HCT116 (cell line): ENCODE results near the gene GSTM3. TPM values are rescaled to one million over a fixed set of nuclear protein-coding genes. Genes with fewer than 3 reads are reported as not detected.
"Not testable (repeated sequence)": the region's sequence is repeated elsewhere in the genome, so short reads cannot be mapped to it uniquely, and the experiment has no call there.

Source experiments
- ATAC-seq: fragments of 200-7000 bp; cut with Tn5 transposase; 2 replicates; pipeline ENCODE4 v1.9.1; 2020; ENCODE audit warnings: mild to moderate bottlenecking, moderate library complexity
- BruUV-seq: library from RNA; stranded (reverse); fragments of 400-500 nt; replicated peaks from 2 replicates; lab custom pipeline; 2021; lab: Mats Ljungman, UMichigan
- CTCF ChIA-PET: fragments of 300-600 bp; sonication (Branson Sonifier 250); formaldehyde crosslinking; loops from one replicate; lab custom pipeline; 2021; ENCODE audit warnings: antibody characterized with exemption; lab: Charles Lee
- POLR2A ChIA-PET: fragments of 300-600, 350-600 bp; sonication (Branson Sonifier 250); formaldehyde crosslinking; loops from one replicate; lab custom pipeline; 2021; ENCODE audit warnings: antibody characterized with exemption; lab: Charles Lee
- RAD21 ChIA-PET, 2 experiments: fragments of 300-600 bp; sonication (Branson Sonifier 250); formaldehyde crosslinking; loops; one replicate each; lab custom pipeline; 2023; ENCODE audit warnings: low total read pairs in 2 of 2; ENCODE audit not compliant: uncharacterized antibody in 2 of 2, unreplicated experiment in 2 of 2, low non-redundant PET in 1 of 2; lab: Charles Lee
- DNase-seq: peaks from one replicate; pipeline ENCODE4 v3.0.0-alpha.2; 2010; ENCODE audit warnings: low read depth, low spot score
- H2AFZ ChIP-seq: fragments of 200-600 bp; shearing (Covaris generic), sonication (generic); 2 replicates; pipeline ENCODE4 v1.6.1; 2017; ENCODE audit warnings: low read depth, mixed run types, mixed read lengths, antibody characterized with exemption, low read length; ENCODE audit not compliant: poor library complexity, severe bottlenecking
- H3K27ac ChIP-seq: 2 replicates; pipeline ENCODE4 v1.5.1; 2012; ENCODE audit warnings: low read depth, low read length
- H3K27me3 ChIP-seq: fragments of 200-600 bp; sonication (generic); 2 replicates; pipeline ENCODE4 v1.6.1; 2016; ENCODE audit warnings: mixed run types, low read length, mixed read lengths; ENCODE audit not compliant: insufficient read depth
- H3K36me3 ChIP-seq, 2 experiments: fragments of 200-500 bp in 1 of 2; fragments of 200-600 bp in 1 of 2; sonication (Bioruptor generic) in 1 of 2; sonication (generic) in 1 of 2; 2 replicates each; pipeline versions ENCODE4 v1.5.1 to v1.6.1; 2014 to 2016; ENCODE audit warnings: low read length in 2 of 2, inconsistent platforms in 1 of 2, mixed read lengths in 1 of 2, mixed run types in 1 of 2; ENCODE audit not compliant: insufficient read depth in 2 of 2, control insufficient read depth in 1 of 2
- H3K4me1 ChIP-seq, 2 experiments: fragments of 200-600 bp in 1 of 2; sonication (generic) in 1 of 2; 2 replicates each; pipeline versions ENCODE4 v1.5.1 to v1.6.1; 2012 to 2017; ENCODE audit warnings: low read length in 2 of 2, inconsistent platforms in 1 of 2, mild to moderate bottlenecking in 1 of 2, mixed read lengths in 1 of 2, mixed run types in 1 of 2, moderate library complexity in 1 of 2; ENCODE audit not compliant: insufficient read depth in 2 of 2, control insufficient read depth in 1 of 2
- H3K4me2 ChIP-seq: fragments of 200-600 bp; sonication (generic); 2 replicates; pipeline ENCODE4 v1.6.1; 2017; ENCODE audit warnings: mixed run types, low read length, mixed read lengths
- H3K4me3 ChIP-seq, 2 experiments: fragments of 200-600 bp in 1 of 2; sonication (generic) in 1 of 2; replicated peaks in 1 of 2; 2 replicates each; pipeline ENCODE4 v1.5.1; 2011 to 2016; ENCODE audit warnings: low read length in 2 of 2, control low read depth in 1 of 2, low read depth in 1 of 2, mild to moderate bottlenecking in 1 of 2, mixed read lengths in 1 of 2, mixed run types in 1 of 2
- H3K79me2 ChIP-seq: fragments of 200-600 bp; sonication (generic); 2 replicates; pipeline ENCODE4 v1.6.1; 2017; ENCODE audit warnings: mild to moderate bottlenecking, mixed run types, low read length, moderate library complexity, mixed read lengths; ENCODE audit not compliant: insufficient read depth
- H3K9ac ChIP-seq: fragments of 200-600 bp; sonication (generic); 2 replicates; pipeline ENCODE4 v1.6.1; 2016; ENCODE audit warnings: low read length, mixed read lengths
- H3K9me2 ChIP-seq: fragments of 200-600 bp; sonication (generic), shearing (Covaris generic); 2 replicates; pipeline ENCODE4 v1.6.1; 2017; ENCODE audit warnings: mixed run types, mild to moderate bottlenecking, moderate library complexity; ENCODE audit not compliant: insufficient read depth
- H3K9me3 ChIP-seq, 2 experiments: fragments of 200-500 bp in 1 of 2; fragments of 200-600 bp in 1 of 2; sonication (Bioruptor generic) in 1 of 2; sonication (generic) in 1 of 2; 2 replicates each; pipeline ENCODE4 v1.6.1; 2014 to 2017; ENCODE audit warnings: low read length in 2 of 2, mixed read lengths in 2 of 2, inconsistent platforms in 1 of 2, low read depth in 1 of 2, mild to moderate bottlenecking in 1 of 2, mixed run types in 1 of 2, moderate library complexity in 1 of 2; ENCODE audit not compliant: control insufficient read depth in 1 of 2, insufficient read depth in 1 of 2
- H4K20me1 ChIP-seq: fragments of 200-600 bp; sonication (generic), shearing (Covaris generic); 2 replicates; pipeline ENCODE4 v1.6.1; 2017; ENCODE audit warnings: mixed run types, mild to moderate bottlenecking, moderate library complexity; ENCODE audit not compliant: insufficient read depth
- CBX3 ChIP-seq: IDR thresholded peaks from 2 replicates; pipeline ENCODE4 v1.6.1; 2012; ENCODE audit warnings: low read depth
- EZH2 ChIP-seq: fragments of 200-600 bp; sonication (generic); IDR thresholded peaks from 2 replicates; pipeline ENCODE4 v1.6.1; 2017; ENCODE audit warnings: antibody characterized with exemption, mixed run types
- MAX ChIP-seq: IDR thresholded peaks from 2 replicates; pipeline ENCODE4 v1.6.1; 2012
- POLR2A ChIP-seq: IDR thresholded peaks from 2 replicates; pipeline ENCODE4 v1.7.0; 2011; ENCODE audit warnings: borderline replicate concordance; ENCODE audit not compliant: insufficient read depth, insufficient read length; ENCODE audit errors: extremely low read depth
- SP1 ChIP-seq: IDR thresholded peaks from 2 replicates; pipeline ENCODE4 v1.6.1; 2012; ENCODE audit warnings: low read depth
- YY1 ChIP-seq: IDR thresholded peaks from 2 replicates; pipeline ENCODE4 v1.6.1; 2011; ENCODE audit warnings: low read length, low read depth, moderate library complexity, mild to moderate bottlenecking; ENCODE audit not compliant: insufficient replicate concordance; ENCODE audit errors: extremely low read depth
- ZNF274 ChIP-seq: fragments of 200-500 bp; sonication (Bioruptor generic); IDR thresholded peaks from 2 replicates; pipeline ENCODE4 v1.6.1; 2014; ENCODE audit warnings: mild to moderate bottlenecking, low read depth, low read length, inconsistent platforms
- intact Hi-C: fragments of 100-400 bp; cut with micrococcal nuclease; formaldehyde crosslinking; loops from 2 replicates; pipeline ENCODE4 v1.10.0; 2022
- total RNA-seq: library from RNA; stranded (reverse); gene quantifications from one replicate; pipeline ENCODE4 v1.2.1, GENCODE V29; 2021; ENCODE audit not compliant: unreplicated experiment
- TF ChIP-seq, protein P1 (sequence below): IDR thresholded peaks from 2 replicates; pipeline ENCODE4 v1.6.1; 2011; ENCODE audit warnings: mild to moderate bottlenecking, low read length, moderate library complexity; ENCODE audit not compliant: insufficient replicate concordance; ENCODE audit errors: extremely low read depth
- TF ChIP-seq, protein P2 (sequence below): IDR thresholded peaks from 2 replicates; pipeline ENCODE4 v1.6.1; 2012; ENCODE audit warnings: low read depth

Gene GSTM3
- total RNA-seq, 1 experiment from 2014 or later, result 0.39 TPM

- Histone ChIP-seq H3K4me2 (no peak overlapping the region), H3K79me2 (no peaks in the 10 kb centered on the region), H3K9me2 (no peaks in the 10 kb centered on the region), H3K27ac (no peak overlapping the region), H3K4me3 (no peak overlapping the region), H3K27me3 (no peaks in the 10 kb centered on the region), H3K9me3 (no peaks in the 10 kb centered on the region), H3K4me1 (no peaks in the 10 kb centered on the region), H3K36me3 (no peaks in the 10 kb centered on the region), H3K9ac (no peak overlapping the region), H4K20me1 (no peaks in the 10 kb centered on the region), H2AFZ (no peak overlapping the region)
- CTCF ChIA-PET, result no interaction called here
- DNase-seq, result no peak
- RAD21 ChIA-PET, result no interaction called here
- no TSS peak for BruUV-seq
- no peak for ATAC-seq
- intact Hi-C loops, result no loop called here
- TF ChIP-seq EZH2 (no peak), SP1 (no peak), ZNF274 (no peak), CBX3 (no peak), POLR2A (no peak), MAX (no peak), YY1 (no peak)
- TF ChIP-seq, protein P1, sequence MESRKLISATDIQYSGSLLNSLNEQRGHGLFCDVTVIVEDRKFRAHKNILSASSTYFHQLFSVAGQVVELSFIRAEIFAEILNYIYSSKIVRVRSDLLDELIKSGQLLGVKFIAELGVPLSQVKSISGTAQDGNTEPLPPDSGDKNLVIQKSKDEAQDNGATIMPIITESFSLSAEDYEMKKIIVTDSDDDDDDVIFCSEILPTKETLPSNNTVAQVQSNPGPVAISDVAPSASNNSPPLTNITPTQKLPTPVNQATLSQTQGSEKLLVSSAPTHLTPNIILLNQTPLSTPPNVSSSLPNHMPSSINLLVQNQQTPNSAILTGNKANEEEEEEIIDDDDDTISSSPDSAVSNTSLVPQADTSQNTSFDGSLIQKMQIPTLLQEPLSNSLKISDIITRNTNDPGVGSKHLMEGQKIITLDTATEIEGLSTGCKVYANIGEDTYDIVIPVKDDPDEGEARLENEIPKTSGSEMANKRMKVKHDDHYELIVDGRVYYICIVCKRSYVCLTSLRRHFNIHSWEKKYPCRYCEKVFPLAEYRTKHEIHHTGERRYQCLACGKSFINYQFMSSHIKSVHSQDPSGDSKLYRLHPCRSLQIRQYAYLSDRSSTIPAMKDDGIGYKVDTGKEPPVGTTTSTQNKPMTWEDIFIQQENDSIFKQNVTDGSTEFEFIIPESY, result no peak
- TF ChIP-seq, protein P2, sequence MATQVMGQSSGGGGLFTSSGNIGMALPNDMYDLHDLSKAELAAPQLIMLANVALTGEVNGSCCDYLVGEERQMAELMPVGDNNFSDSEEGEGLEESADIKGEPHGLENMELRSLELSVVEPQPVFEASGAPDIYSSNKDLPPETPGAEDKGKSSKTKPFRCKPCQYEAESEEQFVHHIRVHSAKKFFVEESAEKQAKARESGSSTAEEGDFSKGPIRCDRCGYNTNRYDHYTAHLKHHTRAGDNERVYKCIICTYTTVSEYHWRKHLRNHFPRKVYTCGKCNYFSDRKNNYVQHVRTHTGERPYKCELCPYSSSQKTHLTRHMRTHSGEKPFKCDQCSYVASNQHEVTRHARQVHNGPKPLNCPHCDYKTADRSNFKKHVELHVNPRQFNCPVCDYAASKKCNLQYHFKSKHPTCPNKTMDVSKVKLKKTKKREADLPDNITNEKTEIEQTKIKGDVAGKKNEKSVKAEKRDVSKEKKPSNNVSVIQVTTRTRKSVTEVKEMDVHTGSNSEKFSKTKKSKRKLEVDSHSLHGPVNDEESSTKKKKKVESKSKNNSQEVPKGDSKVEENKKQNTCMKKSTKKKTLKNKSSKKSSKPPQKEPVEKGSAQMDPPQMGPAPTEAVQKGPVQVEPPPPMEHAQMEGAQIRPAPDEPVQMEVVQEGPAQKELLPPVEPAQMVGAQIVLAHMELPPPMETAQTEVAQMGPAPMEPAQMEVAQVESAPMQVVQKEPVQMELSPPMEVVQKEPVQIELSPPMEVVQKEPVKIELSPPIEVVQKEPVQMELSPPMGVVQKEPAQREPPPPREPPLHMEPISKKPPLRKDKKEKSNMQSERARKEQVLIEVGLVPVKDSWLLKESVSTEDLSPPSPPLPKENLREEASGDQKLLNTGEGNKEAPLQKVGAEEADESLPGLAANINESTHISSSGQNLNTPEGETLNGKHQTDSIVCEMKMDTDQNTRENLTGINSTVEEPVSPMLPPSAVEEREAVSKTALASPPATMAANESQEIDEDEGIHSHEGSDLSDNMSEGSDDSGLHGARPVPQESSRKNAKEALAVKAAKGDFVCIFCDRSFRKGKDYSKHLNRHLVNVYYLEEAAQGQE, result no peak
- POLR2A ChIA-PET, result no interaction called here
Observed at GRCh38 chr1:109756848-109757521, 16.1 kb upstream of the GSTM3 start.

DNA sequence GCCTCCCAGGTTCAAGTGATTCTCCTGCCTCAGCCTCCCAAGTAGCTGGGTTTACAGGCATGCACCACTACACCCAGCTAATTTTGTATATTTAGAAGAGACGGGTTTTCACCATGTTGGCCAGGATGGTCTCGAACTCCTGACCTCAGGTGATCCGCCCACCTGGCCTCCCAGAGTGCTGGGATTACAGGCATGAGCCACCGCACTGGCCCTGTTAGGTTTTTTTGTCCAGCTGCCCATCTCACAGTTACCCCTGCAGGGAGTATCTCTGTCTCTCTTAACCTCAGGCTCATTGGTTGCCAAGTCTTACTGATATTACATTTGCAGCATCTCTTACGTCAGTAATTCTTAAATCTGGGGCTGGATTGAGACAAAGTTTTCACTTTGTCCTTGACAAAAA, 15.5 kb upstream of the GSTM3 start:
- H4K20me1 ChIP-seq, H3K9me2 ChIP-seq, H3K4me1 ChIP-seq, H3K9me3 ChIP-seq, H3K9ac ChIP-seq, H3K4me3 ChIP-seq, H3K79me2 ChIP-seq, POLR2A ChIA-PET, DNase-seq, ATAC-seq, H3K4me2 ChIP-seq, H3K27me3 ChIP-seq, H3K27ac ChIP-seq, BruUV-seq, intact Hi-C loops, RAD21 ChIA-PET, CTCF ChIA-PET, H2AFZ ChIP-seq, H3K36me3 ChIP-seq: not testable (repeated sequence)
